Ascending aorta (tissue), 2 donors: Measurements from ENCODE around the gene MAFG. TPM values are rescaled to one million over a fixed set of nuclear protein-coding genes. Genes with fewer than 3 reads are reported as not detected.

Experiments
- DNase-seq, 2 donors: peaks; one replicate each; pipeline ENCODE4 v3.0.0-alpha.2; 2019; ENCODE audit warnings: low spot score in 2 of 2
- H3K27ac ChIP-seq, 2 donors: fragments of 200-600 bp; sonication (generic); one replicate each; pipeline ENCODE4 v1.5.1; 2016 to 2017; ENCODE audit warnings: mild to moderate bottlenecking in 1 of 2
- H3K27me3 ChIP-seq: fragments of 200-600 bp; sonication (generic); one replicate; pipeline ENCODE4 v1.5.1; 2017
- H3K36me3 ChIP-seq, 2 donors: fragments of 200-600 bp; sonication (generic); one replicate each; pipeline ENCODE4 v1.5.1; 2016
- H3K4me1 ChIP-seq, 2 donors: fragments of 200-600 bp; sonication (generic); one replicate each; pipeline ENCODE4 v1.5.1; 2016 to 2017; ENCODE audit warnings: mild to moderate bottlenecking in 1 of 2
- H3K4me3 ChIP-seq, 2 donors: fragments of 200-600 bp; sonication (generic); one replicate each; pipeline ENCODE4 v1.5.1; 2016 to 2017; ENCODE audit warnings: mild to moderate bottlenecking in 1 of 2
- H3K9me3 ChIP-seq, 2 donors: fragments of 200-600 bp; sonication (generic); one replicate each; pipeline ENCODE4 v1.5.1; 2016
- CTCF ChIP-seq, 3 experiments: fragments of 200-600 bp in 2 of 3; fragments of 450-650 bp in 1 of 3; sonication (generic) in 2 of 3; IDR thresholded peaks; one replicate each; pipeline ENCODE4 v1.5.1; 2016 to 2019; ENCODE audit warnings: antibody characterized with exemption in 3 of 3, mild to moderate bottlenecking in 1 of 3, moderate library complexity in 1 of 3
- intact Hi-C: fragments of 100-400 bp; cut with DNase I; formaldehyde crosslinking; loops from one replicate; pipeline ENCODE4 v1.15.1; 2023
- total RNA-seq: library from RNA; depleted of rRNA; stranded (reverse); fragments of >200 nt; gene quantifications from one replicate; pipeline ENCODE4 v1.1.0, GENCODE V29; 2016

The MAFG gene
- total RNA-seq, 1 donor from 2014 or later, result 28.7 TPM

GRCh38 chr17:81928544-81929252, 1.2 kb upstream of the MAFG start:
- no peak for DNase-seq
- Histone ChIP-seq H3K36me3 (no peaks in the 10 kb centered on the region), H3K4me1 (peaks cover 17 to 34% of the 10 kb centered on the region in 2 donors), H3K27ac (peak overlapping the region in 1 of 2 donors; percentile 30), H3K4me3 (peak overlapping the region in 1 of 2 donors; percentile 85), H3K9me3 (no peaks in the 10 kb centered on the region), H3K27me3 (no peaks in the 10 kb centered on the region)
- intact Hi-C loops, result loop anchor here (5.0 kb wide), 2 partner anchors 56 to 169 kb away; partner anchors contain the start of genes ARHGDIA and FASN
- TF ChIP-seq CTCF (IDR thresholded peaks at IDR 0.05), result no peak

GRCh38 chr17:81927152-81927652, 333 bp downstream of the MAFG start:
- peaks cover 6 to 7% of the 10 kb centered on the region in 2 donors for H3K36me3 ChIP-seq
- no peaks in the 10 kb centered on the region for H3K27me3 ChIP-seq
- peaks cover 26 to 46% of the 10 kb centered on the region in 2 donors for H3K4me1 ChIP-seq
- no peak for DNase-seq
- TF ChIP-seq CTCF (IDR thresholded peaks at IDR 0.05), result no peak
- intact Hi-C loops, result loop anchor here (1.0 to 5.0 kb wide), 5 partner anchors 16 to 224 kb away; partner anchors contain the start of genes ARHGDIA, ASPSCR1, FASN and MRPL12
- H3K9me3 ChIP-seq, result no peaks in the 10 kb centered on the region
- peak overlapping the region; percentile 85 to 97 for H3K4me3 ChIP-seq
- peak overlapping the region; percentile 92 to 93 for H3K27ac ChIP-seq

- Histone ChIP-seq H3K4me1 (peaks cover 26 to 46% of the 10 kb centered on the region in 2 donors), H3K27me3 (no peaks in the 10 kb centered on the region), H3K27ac (peak overlapping the region; percentile 92 to 93), H3K36me3 (peaks cover 11 to 12% of the 10 kb centered on the region in 2 donors), H3K9me3 (no peaks in the 10 kb centered on the region), H3K4me3 (peak overlapping the region; percentile 85 to 97)
- no peak for TF ChIP-seq CTCF (IDR thresholded peaks at IDR 0.05)
- peak; percentile 33 to 89 for DNase-seq
- intact Hi-C loops, result loop anchor here (1.0 to 5.0 kb wide), 6 partner anchors 16 to 224 kb away; partner anchors contain the start of genes ALYREF, ANAPC11, ARHGDIA and ASPSCR1
These were observed 934 bp downstream of the MAFG start for GRCh38 chr17:81926451-81927151.

GRCh38 chr17:81925860-81926450, 1.6 kb downstream of the MAFG start:
- no peaks in the 10 kb centered on the region for H3K27me3 ChIP-seq
- DNase-seq, result no peak
- TF ChIP-seq CTCF (IDR thresholded peaks at IDR 0.05), result no peak
- H3K4me1 ChIP-seq, result peaks cover 26 to 49% of the 10 kb centered on the region in 2 donors
- peak overlapping the region; percentile 85 to 97 for H3K4me3 ChIP-seq
- peak overlapping the region; percentile 92 to 93 for H3K27ac ChIP-seq
- H3K9me3 ChIP-seq, result no peaks in the 10 kb centered on the region
- intact Hi-C loops, result loop anchor here (1.0 to 5.0 kb wide), 5 partner anchors 15 to 223 kb away; partner anchors contain the start of genes ALYREF, ANAPC11, ARHGDIA and FASN
- peaks cover 12 to 16% of the 10 kb centered on the region in 2 donors for H3K36me3 ChIP-seq
